HCT116 (cell line): ENCODE results near the gene EML3. TPM values are rescaled to one million over a fixed set of nuclear protein-coding genes. Genes with fewer than 3 reads are reported as not detected.

Experiments
- microRNA-seq: library from miRNA; unstranded; fragments of <30 nt; microRNA quantifications from one replicate; pipeline ENCODE4, GENCODE V29; 2016; ENCODE audit warnings: borderline number of aligned reads
- total RNA-seq: library from RNA; stranded (reverse); gene quantifications from one replicate; pipeline ENCODE4 v1.2.1, GENCODE V29; 2021; ENCODE audit not compliant: unreplicated experiment

Gene EML3
- total RNA-seq, 1 experiment from 2014 or later: 124 TPM

Small RNAs within 50 kb of the gene (microRNA-seq; reads per million reads assigned to microRNA genes)
- gene MIR6747: 1.2 reads per million

Other genes starting within 250 kb of the EML3 start
- 2.0 TPM for gene SCGB1A1, start 193.7 kb downstream of the EML3 start, total RNA-seq
- 239 TPM for gene AHNAK, start 66.0 kb downstream of the EML3 start, total RNA-seq
- 1,901 TPM for gene EEF1G, start 38.9 kb downstream of the EML3 start, total RNA-seq
- 49.0 TPM for gene TUT1, start 21.3 kb downstream of the EML3 start, total RNA-seq
- gene MTA2, start 10.9 kb downstream of the EML3 start, total RNA-seq: 98.9 TPM
- gene ROM1, start 482 bp upstream of the EML3 start, total RNA-seq: 2.7 TPM
- 51.2 TPM for gene B3GAT3, start 9.2 kb upstream of the EML3 start, total RNA-seq
- 410 TPM for gene GANAB, start 33.8 kb upstream of the EML3 start, total RNA-seq
- gene INTS5, start 40.5 kb upstream of the EML3 start, total RNA-seq: 29.1 TPM
- gene C11orf98, start 52.4 kb upstream of the EML3 start, total RNA-seq: 121 TPM
- gene CSKMT, start 52.5 kb upstream of the EML3 start, total RNA-seq: 63.5 TPM
- gene UQCC3, start 58.9 kb upstream of the EML3 start, total RNA-seq: 17.9 TPM
- gene LBHD1, start 59.5 kb upstream of the EML3 start, total RNA-seq: 14.7 TPM
- 94.2 TPM for gene UBXN1, start 66.3 kb upstream of the EML3 start, total RNA-seq
- gene LRRN4CL, start 76.8 kb upstream of the EML3 start, total RNA-seq: 0.71 TPM
- gene BSCL2, start 94.6 kb upstream of the EML3 start, total RNA-seq: 62.0 TPM
- not detected for gene GNG3, start 94.9 kb upstream of the EML3 start, total RNA-seq
- 45.8 TPM for gene HNRNPUL2, start 114.7 kb upstream of the EML3 start, total RNA-seq
- gene TTC9C, start 115.7 kb upstream of the EML3 start, total RNA-seq: 33.3 TPM
- 11.3 TPM for gene ZBTB3, start 141.4 kb upstream of the EML3 start, total RNA-seq
- 109 TPM for gene POLR2G, start 148.8 kb upstream of the EML3 start, total RNA-seq
- gene TAF6L, start 158.6 kb upstream of the EML3 start, total RNA-seq: 24.2 TPM
- 51.6 TPM for gene TMEM179B, start 174.6 kb upstream of the EML3 start, total RNA-seq
- 18.4 TPM for gene TMEM223, start 179.2 kb upstream of the EML3 start, total RNA-seq
- 55.5 TPM for gene NXF1, start 192.7 kb upstream of the EML3 start, total RNA-seq
- 29.5 TPM for gene STX5, start 219.3 kb upstream of the EML3 start, total RNA-seq
- not detected for gene TEX54, start 220.1 kb upstream of the EML3 start, total RNA-seq
- gene WDR74, start 226.8 kb upstream of the EML3 start, total RNA-seq: 111 TPM